Activated T-helper 2 cell treated with anti-CD3 and anti-CD28 coated beads, Interferon-gamma antibody, Interleukin-2, Interleukin-4, amounts not matched to agents 10 μg/mL and 5 μg/mL and 100 μg/mL, durations not matched to agents 14 hours and 24 hours and 36 hours (primary cell): Measurements from ENCODE around the gene NFIX. TPM values are rescaled to one million over a fixed set of nuclear protein-coding genes. Genes with fewer than 3 reads are reported as not detected.

Experiments
- DNase-seq: peaks from one replicate; pipeline ENCODE4 v3.0.0; 2021; ENCODE audit warnings: low spot score
- H3K27ac Mint-ChIP-seq: one replicate; pipeline ENCODE4 v1.8.0; 2021; ENCODE audit warnings: mixed read lengths
- H3K27me3 Mint-ChIP-seq: one replicate; pipeline ENCODE4 v1.8.0; 2021; ENCODE audit warnings: low read depth, mixed read lengths
- H3K36me3 Mint-ChIP-seq: one replicate; pipeline ENCODE4 v1.8.0; 2021; ENCODE audit warnings: low read depth, mixed read lengths
- H3K4me1 Mint-ChIP-seq: one replicate; pipeline ENCODE4 v1.8.0; 2021; ENCODE audit warnings: low read depth, mixed read lengths
- H3K4me3 Mint-ChIP-seq: one replicate; pipeline ENCODE4 v1.8.0; 2021; ENCODE audit warnings: low read depth, mild to moderate bottlenecking, moderate library complexity, mixed read lengths
- H3K9me3 Mint-ChIP-seq: one replicate; pipeline ENCODE4 v1.8.0; 2021; ENCODE audit warnings: mixed read lengths
- intact Hi-C: fragments of 100-400 bp; cut with micrococcal nuclease; formaldehyde crosslinking; loops from one replicate; pipeline ENCODE4 v1.15.1; 2023
- total RNA-seq: library from RNA; stranded (reverse); gene quantifications from 2 replicates; pipeline ENCODE4 v1.2.3, GENCODE V29; 2022

Gene NFIX
- total RNA-seq, 1 donor from 2014 or later, result 2.7 TPM

- Mint-ChIP-seq H3K27me3 (peaks cover 42% of the 10 kb centered on the region), H3K27ac (no peak overlapping the region), H3K4me1 (peaks cover 13% of the 10 kb centered on the region), H3K4me3 (no peak overlapping the region), H3K9me3 (no peaks in the 10 kb centered on the region), H3K36me3 (no peaks in the 10 kb centered on the region)
- intact Hi-C loops, result no loop called here
- no peak for DNase-seq
Measured at GRCh38 chr19:13026462-13027370, 31.4 kb downstream of the NFIX start.

GRCh38 chr19:13027557-13027956 lies 32.3 kb downstream of the NFIX start:
- H3K36me3 Mint-ChIP-seq, result no peaks in the 10 kb centered on the region
- intact Hi-C loops, result no loop called here
- DNase-seq, result no peak
- no peaks in the 10 kb centered on the region for H3K9me3 Mint-ChIP-seq
- no peak overlapping the region for H3K4me3 Mint-ChIP-seq
- H3K27me3 Mint-ChIP-seq, result peaks cover 34% of the 10 kb centered on the region
- H3K4me1 Mint-ChIP-seq, result peaks cover 11% of the 10 kb centered on the region
- no peak overlapping the region for H3K27ac Mint-ChIP-seq

- Mint-ChIP-seq H3K4me1 (peaks cover 9% of the 10 kb centered on the region), H3K27ac (no peak overlapping the region), H3K36me3 (no peaks in the 10 kb centered on the region), H3K27me3 (peaks cover 32% of the 10 kb centered on the region), H3K9me3 (no peaks in the 10 kb centered on the region), H3K4me3 (no peak overlapping the region)
- no peak for DNase-seq
- intact Hi-C loops, result no loop called here
Measured at GRCh38 chr19:13028027-13028426, 32.8 kb downstream of the NFIX start.

- Mint-ChIP-seq H3K36me3 (no peaks in the 10 kb centered on the region), H3K27me3 (peaks cover 22% of the 10 kb centered on the region), H3K4me1 (peaks cover 2% of the 10 kb centered on the region), H3K27ac (no peak overlapping the region), H3K4me3 (no peak overlapping the region), H3K9me3 (no peaks in the 10 kb centered on the region)
- no peak for DNase-seq
- intact Hi-C loops, result no loop called here
Measured at GRCh38 chr19:13029301-13029880, 34.1 kb downstream of the NFIX start.

DNA sequence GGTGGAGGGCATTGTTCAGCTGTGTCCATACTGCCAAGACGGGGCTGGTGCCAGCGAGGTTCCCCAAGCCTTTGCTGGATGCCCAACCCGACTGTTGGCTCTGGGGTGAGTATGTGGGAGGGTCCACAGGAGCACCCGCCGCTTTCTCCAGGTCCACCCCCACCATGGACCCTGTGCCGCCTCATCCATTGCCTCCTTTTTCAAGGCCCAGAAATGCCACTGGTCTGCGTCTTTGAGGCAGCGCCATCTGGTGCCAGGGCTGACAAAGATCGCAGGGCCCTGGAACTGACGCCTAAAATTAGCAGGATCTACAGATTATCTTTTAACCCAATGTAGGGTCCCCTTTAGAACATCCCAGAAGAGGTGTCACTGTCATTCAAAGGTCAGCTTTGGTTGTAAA lies 34.6 kb downstream of the NFIX start:
- Mint-ChIP-seq H3K9me3 (no peaks in the 10 kb centered on the region), H3K4me1 (no peaks in the 10 kb centered on the region), H3K27me3 (peaks cover 18% of the 10 kb centered on the region), H3K4me3 (no peak overlapping the region), H3K27ac (no peak overlapping the region), H3K36me3 (no peaks in the 10 kb centered on the region)
- intact Hi-C loops, result loop anchor here (5.0 kb wide), 1 partner anchor 53 kb away; no protein-coding TSS in a partner anchor
- no peak for DNase-seq

DNA sequence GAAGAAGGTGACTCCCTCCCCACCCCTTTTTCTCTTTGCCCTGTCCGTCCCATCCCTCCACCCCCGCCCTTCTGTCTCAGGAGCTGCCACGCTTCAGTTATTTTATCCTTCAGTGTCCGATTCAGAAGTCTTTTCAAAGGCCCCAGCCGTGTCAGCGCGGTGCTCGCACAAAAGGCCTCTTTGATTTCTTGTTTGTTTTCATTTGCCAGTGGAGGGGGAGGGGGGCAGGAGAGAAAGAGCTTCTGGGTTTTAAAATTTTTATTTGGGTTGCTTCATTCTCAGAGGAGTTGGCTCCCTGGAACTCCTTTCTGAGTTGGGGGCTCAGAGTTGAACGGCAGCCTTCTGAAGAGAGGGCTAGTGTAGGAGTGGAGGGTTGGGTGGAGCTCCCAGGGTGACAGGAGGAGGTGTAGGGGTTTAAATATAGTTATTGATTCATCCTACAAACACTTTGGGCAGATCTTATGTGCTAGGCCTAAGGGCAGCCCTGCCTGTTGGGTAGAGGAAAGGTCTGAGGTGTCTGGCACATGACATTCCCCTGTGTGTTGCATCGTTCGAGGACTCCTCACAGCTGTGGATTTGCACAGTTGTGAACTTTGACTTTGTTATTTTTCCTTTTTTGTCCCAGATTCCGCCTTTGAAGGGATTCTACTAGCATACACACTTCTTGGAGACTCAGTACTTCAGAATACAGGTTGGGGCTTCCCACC lies 36.8 kb downstream of the NFIX start:
- Mint-ChIP-seq H3K4me1 (peaks cover under 1% of the 10 kb centered on the region), H3K9me3 (no peaks in the 10 kb centered on the region), H3K4me3 (no peak overlapping the region), H3K27me3 (no peaks in the 10 kb centered on the region), H3K36me3 (no peaks in the 10 kb centered on the region), H3K27ac (no peak overlapping the region)
- intact Hi-C loops, result loop anchor here (5.0 kb wide), 1 partner anchor 55 kb away; no protein-coding TSS in a partner anchor
- no peak for DNase-seq

GRCh38 chr19:13032837-13033236 lies 37.6 kb downstream of the NFIX start:
- Mint-ChIP-seq H3K4me1 (peaks cover 4% of the 10 kb centered on the region), H3K9me3 (no peaks in the 10 kb centered on the region), H3K27me3 (peaks cover 2% of the 10 kb centered on the region), H3K27ac (no peak overlapping the region), H3K4me3 (no peak overlapping the region), H3K36me3 (no peaks in the 10 kb centered on the region)
- intact Hi-C loops, result loop anchor here (5.0 kb wide), 1 partner anchor 56 kb away; no protein-coding TSS in a partner anchor
- DNase-seq, result no peak

DNA sequence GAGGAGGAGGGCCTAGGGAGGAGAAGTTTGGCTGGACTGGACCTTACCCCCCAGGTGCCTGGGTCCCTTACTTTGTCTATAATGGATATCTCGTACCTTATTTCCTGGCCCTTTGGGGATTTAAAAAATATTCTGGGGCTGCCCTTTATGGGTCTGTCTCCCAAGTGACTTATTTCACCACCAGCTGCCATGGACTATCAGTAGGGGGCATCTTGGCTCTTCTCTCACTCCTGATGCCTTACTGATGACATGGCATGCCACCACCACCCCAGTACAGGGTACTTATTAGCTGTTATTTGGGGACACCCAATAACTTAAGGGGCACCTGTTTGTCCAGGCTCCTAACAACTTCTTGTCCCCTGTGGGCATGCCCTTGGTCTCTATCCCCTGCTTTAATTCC lies 38.0 kb downstream of the NFIX start:
- Mint-ChIP-seq H3K27ac (no peak overlapping the region), H3K9me3 (no peaks in the 10 kb centered on the region), H3K36me3 (no peaks in the 10 kb centered on the region), H3K27me3 (peaks cover 2% of the 10 kb centered on the region), H3K4me1 (peaks cover 4% of the 10 kb centered on the region), H3K4me3 (no peak overlapping the region)
- intact Hi-C loops, result loop anchor here (5.0 kb wide), 1 partner anchor 56 kb away; no protein-coding TSS in a partner anchor
- DNase-seq, result no peak

DNA sequence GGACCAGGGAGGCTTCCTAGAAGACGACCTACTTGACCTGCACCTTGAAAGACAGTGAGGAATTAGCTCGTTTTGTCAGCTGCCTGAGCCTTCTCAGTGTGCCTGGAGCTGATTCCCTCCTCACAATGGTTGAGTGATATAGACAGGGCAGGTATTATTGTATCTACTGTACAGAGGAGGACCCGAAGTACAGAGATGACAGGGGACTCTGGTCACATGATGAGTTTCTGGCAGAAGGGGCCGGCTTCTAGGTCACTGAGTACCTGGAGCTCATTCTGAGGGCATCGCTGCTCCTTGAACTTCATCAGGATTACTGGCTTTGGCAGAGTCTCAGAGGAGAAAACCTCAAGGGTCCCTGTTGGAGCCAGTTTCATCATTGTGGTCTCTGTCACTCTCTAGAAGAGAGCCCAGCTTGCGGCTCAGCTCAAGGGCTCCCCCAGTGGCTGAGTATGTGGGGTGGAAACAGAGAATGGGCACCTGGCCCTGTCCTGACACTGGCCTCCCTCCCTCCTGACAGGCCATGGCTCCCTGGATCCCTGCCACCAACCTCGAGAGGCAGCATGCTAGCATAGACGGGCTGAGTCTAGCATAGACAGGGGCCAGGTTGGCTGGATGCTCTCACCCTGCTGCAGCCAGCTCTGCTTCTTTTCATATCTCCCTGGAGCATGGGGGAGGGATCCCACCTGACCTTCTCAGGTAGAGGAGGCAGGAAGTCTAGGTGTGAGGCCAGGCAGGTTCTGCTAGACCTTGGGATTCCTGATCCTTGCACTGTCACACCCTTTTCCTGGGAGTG lies 38.7 kb downstream of the NFIX start:
- no peak overlapping the region for H3K27ac Mint-ChIP-seq
- peaks cover 4% of the 10 kb centered on the region for H3K4me1 Mint-ChIP-seq
- intact Hi-C loops, result loop anchor here (5.0 kb wide), 1 partner anchor 57 kb away; no protein-coding TSS in a partner anchor
- no peaks in the 10 kb centered on the region for H3K9me3 Mint-ChIP-seq
- peaks cover 2% of the 10 kb centered on the region for H3K27me3 Mint-ChIP-seq
- no peak overlapping the region for H3K4me3 Mint-ChIP-seq
- no peaks in the 10 kb centered on the region for H3K36me3 Mint-ChIP-seq
- DNase-seq, result no peak

DNA sequence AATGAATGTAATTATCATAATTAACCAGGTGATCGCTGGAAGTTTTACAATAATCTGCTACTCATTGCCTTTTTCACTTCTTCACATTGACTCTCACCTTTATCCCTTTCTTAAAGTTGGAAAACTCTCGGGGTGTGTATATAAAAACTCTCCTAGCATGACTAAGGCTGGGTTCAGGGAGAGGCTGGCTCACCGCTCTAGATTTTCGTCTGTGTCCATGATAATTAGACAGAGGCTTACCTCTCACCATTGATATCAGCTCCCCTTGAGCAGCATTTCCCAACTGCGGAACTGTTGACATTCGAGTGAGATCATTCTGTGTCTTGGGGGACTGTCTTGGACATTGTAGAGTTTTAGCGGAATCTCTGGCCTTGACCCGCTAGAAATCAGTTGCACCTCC lies 39.4 kb downstream of the NFIX start:
- peaks cover 4% of the 10 kb centered on the region for H3K4me1 Mint-ChIP-seq
- no peaks in the 10 kb centered on the region for H3K9me3 Mint-ChIP-seq
- no peak for DNase-seq
- intact Hi-C loops, result loop anchor here (5.0 kb wide), 1 partner anchor 57 kb away; no protein-coding TSS in a partner anchor
- no peak overlapping the region for H3K4me3 Mint-ChIP-seq
- peaks cover 2% of the 10 kb centered on the region for H3K27me3 Mint-ChIP-seq
- no peaks in the 10 kb centered on the region for H3K36me3 Mint-ChIP-seq
- H3K27ac Mint-ChIP-seq, result no peak overlapping the region

DNA sequence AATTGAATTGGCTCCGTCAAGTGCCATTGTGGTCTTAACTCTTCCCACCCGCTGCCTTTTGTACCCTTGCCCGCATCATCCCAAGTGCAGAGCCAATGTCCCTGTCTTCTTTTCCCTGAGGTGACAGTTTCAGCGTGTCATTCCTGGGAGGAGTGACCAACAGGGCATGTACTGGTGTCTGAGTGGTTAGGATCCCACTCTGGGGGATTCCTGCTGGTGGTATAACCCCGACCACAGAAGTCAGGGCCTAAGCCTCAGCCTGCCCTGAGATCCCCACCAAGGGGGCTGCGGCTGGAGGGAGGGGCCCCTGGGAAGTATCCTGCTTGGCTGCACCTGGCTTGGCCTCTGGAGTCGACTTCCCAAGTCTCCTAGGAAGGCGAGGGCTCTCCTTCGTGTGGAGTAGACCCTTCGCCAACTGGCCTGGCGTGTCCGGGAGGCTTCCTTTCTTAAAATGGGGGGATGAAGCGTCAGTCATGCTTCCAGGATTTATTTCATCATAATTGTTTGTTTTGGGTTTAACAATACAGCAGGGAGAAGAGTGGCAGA lies 40.6 kb downstream of the NFIX start:
- Mint-ChIP-seq H3K27me3 (peaks cover 2% of the 10 kb centered on the region), H3K4me1 (peaks cover 4% of the 10 kb centered on the region), H3K9me3 (no peaks in the 10 kb centered on the region), H3K27ac (no peak overlapping the region), H3K36me3 (no peaks in the 10 kb centered on the region), H3K4me3 (no peak overlapping the region)
- intact Hi-C loops, result no loop called here
- no peak for DNase-seq
